WERI-Rb-1 (cell line): ENCODE measurements around the gene B3GAT2.
"Not testable (repeated sequence)": the region's sequence is repeated elsewhere in the genome, so short reads cannot be mapped to it uniquely, and the experiment has no call there.

Source experiments
- DNase-seq: peaks from one replicate; pipeline ENCODE4 v3.0.0-alpha.2; 2020
- H3K27ac ChIP-seq: fragments of 250-450 bp; sonication (Bioruptor Pico); 2 replicates; pipeline ENCODE4 v1.5.1; 2020; ENCODE audit warnings: mild to moderate bottlenecking, moderate library complexity
- H3K27me3 ChIP-seq: fragments of 250-450 bp; sonication (Bioruptor Pico); 2 replicates; pipeline ENCODE4 v1.5.1; 2021; ENCODE audit warnings: mild to moderate bottlenecking, low read depth, moderate library complexity; ENCODE audit not compliant: insufficient read depth, severe bottlenecking
- H3K36me3 ChIP-seq: fragments of 250-450 bp; sonication (Bioruptor Pico); 2 replicates; pipeline ENCODE4 v1.5.1; 2020; ENCODE audit warnings: mild to moderate bottlenecking, moderate library complexity
- H3K4me3 ChIP-seq: 2 replicates; pipeline ENCODE4 v1.5.1; 2011; ENCODE audit warnings: low read depth, mild to moderate bottlenecking, control low read depth, low read length
- H3K9me3 ChIP-seq: fragments of 250-450 bp; sonication (Bioruptor Pico); 2 replicates; pipeline ENCODE4 v1.5.1; 2021; ENCODE audit warnings: mild to moderate bottlenecking, moderate library complexity; ENCODE audit not compliant: severe bottlenecking
- CTCF ChIP-seq: IDR thresholded peaks from 2 replicates; pipeline ENCODE4 v1.5.1; 2011; ENCODE audit warnings: low read depth, mild to moderate bottlenecking, control low read depth, inconsistent platforms, low read length

The B3GAT2 gene

GRCh38 chr6:70956191-70956450, 739 bp downstream of the B3GAT2 start:
- no peaks in the 10 kb centered on the region for H3K9me3 ChIP-seq
- DNase-seq, result no peak
- peak overlapping the region; percentile 71 for H3K4me3 ChIP-seq
- no peak overlapping the region for H3K27ac ChIP-seq
- H3K27me3 ChIP-seq, result peaks cover 14% of the 10 kb centered on the region
- H3K36me3 ChIP-seq, result no peaks in the 10 kb centered on the region
- no peak for TF ChIP-seq CTCF

- Histone ChIP-seq H3K27me3 (peaks cover 14% of the 10 kb centered on the region), H3K9me3 (no peaks in the 10 kb centered on the region), H3K36me3 (no peaks in the 10 kb centered on the region), H3K27ac (no peak overlapping the region), H3K4me3 (peak overlapping the region; percentile 71)
- TF ChIP-seq CTCF, result peak; percentile 95
- DNase-seq, result peak; percentile 90
Observed at GRCh38 chr6:70955441-70956190, 1.2 kb downstream of the B3GAT2 start.

GRCh38 chr6:70954750-70955149, 2.1 kb downstream of the B3GAT2 start:
- H3K27ac ChIP-seq, result no peak overlapping the region
- H3K27me3 ChIP-seq, result peaks cover 14% of the 10 kb centered on the region
- H3K9me3 ChIP-seq, result no peaks in the 10 kb centered on the region
- H3K36me3 ChIP-seq, result no peaks in the 10 kb centered on the region
- no peak overlapping the region for H3K4me3 ChIP-seq
- DNase-seq, result no peak
- no peak for TF ChIP-seq CTCF

- Histone ChIP-seq H3K27ac (no peak overlapping the region), H3K27me3 (peaks cover 14% of the 10 kb centered on the region), H3K36me3 (no peaks in the 10 kb centered on the region), H3K9me3 (no peaks in the 10 kb centered on the region), H3K4me3 (no peak overlapping the region)
- TF ChIP-seq CTCF, result no peak
- no peak for DNase-seq
Observed at GRCh38 chr6:70954176-70954575, 2.7 kb downstream of the B3GAT2 start.

- peaks cover 9% of the 10 kb centered on the region for H3K27me3 ChIP-seq
Observed at GRCh38 chr6:70952608-70953165, 4.2 kb downstream of the B3GAT2 start.

GRCh38 chr6:70944321-70944720, 12.5 kb downstream of the B3GAT2 start:
- H3K4me3 ChIP-seq, H3K9me3 ChIP-seq, DNase-seq, H3K27me3 ChIP-seq, H3K36me3 ChIP-seq, H3K27ac ChIP-seq: not testable (repeated sequence)

More at GRCh38 chr6:70952608-70953165, 4.2 kb downstream of the B3GAT2 start:
- H3K9me3 ChIP-seq, result no peaks in the 10 kb centered on the region
- no peak overlapping the region for H3K4me3 ChIP-seq
- H3K36me3 ChIP-seq, result no peaks in the 10 kb centered on the region
- no peak for TF ChIP-seq CTCF
- DNase-seq, result no peak
- H3K27ac ChIP-seq, result no peak overlapping the region
